ENCODE measurements around the gene PRAME. TPM values are rescaled to one million over a fixed set of nuclear protein-coding genes. Genes with fewer than 3 reads are reported as not detected.
"Not testable (repeated sequence)": the region's sequence is repeated elsewhere in the genome, so short reads cannot be mapped to it uniquely, and the experiment has no call there.

Gene PRAME
- total RNA-seq, result not detected

- ATAC-seq (ENCODE audit: insufficient number of reproducible peaks, low FRiP score, low read depth), result no peak
Measured at GRCh38 chr22:22558972-22559603, at the start of gene PRAME. Gene PRAME (minus strand): TSS chr22:22559265. CDS start chr22:22556832, 2,433 bp downstream.

GRCh38 chr22:22608022-22608421, 49.0 kb upstream of the PRAME start:
- H3K36me3 ChIP-seq; H3K27me3 ChIP-seq (replicated peaks; ENCODE audit: insufficient read depth); ATAC-seq (ENCODE audit: insufficient number of reproducible peaks, low FRiP score, low read depth); DNase-seq (ENCODE audit: low spot score); H3K27ac ChIP-seq; H3K4me3 ChIP-seq; H3K9me3 ChIP-seq; H3K4me1 ChIP-seq (ENCODE audit: control insufficient read depth in 1 of 2, low read depth in 2 of 2): not testable (repeated sequence)

More at GRCh38 chr22:22558972-22559603, at the start of gene PRAME:
- no peak for DNase-seq (ENCODE audit: low spot score)
- H3K4me3 ChIP-seq, result no peak within 1 kb of the TSS
- no peaks in the 10 kb centered on the region for H3K9me3 ChIP-seq
- H3K27ac ChIP-seq, result no peak within 1 kb of the TSS
- no peaks in the 10 kb centered on the region for H3K4me1 ChIP-seq (ENCODE audit: control insufficient read depth in 1 of 2, low read depth in 2 of 2)
- TF ChIP-seq CTCF (IDR thresholded peaks at IDR 0.05), result no peak
- H3K36me3 ChIP-seq, result no peaks in the 10 kb centered on the region
- no peaks in the 10 kb centered on the region for H3K27me3 ChIP-seq (replicated peaks; ENCODE audit: insufficient read depth)

- Histone ChIP-seq H3K27ac (no peak overlapping the region), H3K4me1 (ENCODE audit: control insufficient read depth in 1 of 2, low read depth in 2 of 2) (no peaks in the 10 kb centered on the region), H3K36me3 (no peaks in the 10 kb centered on the region), H3K4me3 (no peak overlapping the region), H3K27me3 (replicated peaks; ENCODE audit: insufficient read depth) (no peaks in the 10 kb centered on the region), H3K9me3 (no peaks in the 10 kb centered on the region)
- DNase-seq (ENCODE audit: low spot score), result no peak
- no peak for ATAC-seq (ENCODE audit: insufficient number of reproducible peaks, low FRiP score, low read depth)
- TF ChIP-seq CTCF (IDR thresholded peaks at IDR 0.05), result no peak
Measured at GRCh38 chr22:22605074-22605404, 46.0 kb upstream of the PRAME start.

- no peak for ATAC-seq (ENCODE audit: insufficient number of reproducible peaks, low FRiP score, low read depth)
- Histone ChIP-seq H3K4me3 (no peak overlapping the region), H3K9me3 (no peaks in the 10 kb centered on the region), H3K36me3 (no peaks in the 10 kb centered on the region), H3K27me3 (replicated peaks; ENCODE audit: insufficient read depth) (no peaks in the 10 kb centered on the region), H3K27ac (no peak overlapping the region), H3K4me1 (ENCODE audit: control insufficient read depth in 1 of 2, low read depth in 2 of 2) (no peaks in the 10 kb centered on the region)
- DNase-seq (ENCODE audit: low spot score), result no peak
- TF ChIP-seq CTCF (IDR thresholded peaks at IDR 0.05), result no peak
Measured at GRCh38 chr22:22604326-22605073, 45.4 kb upstream of the PRAME start.

- Histone ChIP-seq H3K27me3 (replicated peaks; ENCODE audit: insufficient read depth) (no peaks in the 10 kb centered on the region), H3K27ac (no peak overlapping the region), H3K9me3 (no peaks in the 10 kb centered on the region), H3K36me3 (no peaks in the 10 kb centered on the region), H3K4me1 (ENCODE audit: control insufficient read depth in 1 of 2, low read depth in 2 of 2) (no peaks in the 10 kb centered on the region), H3K4me3 (no peak overlapping the region)
- DNase-seq (ENCODE audit: low spot score) (no peak), ATAC-seq (ENCODE audit: insufficient number of reproducible peaks, low FRiP score, low read depth) (no peak)
- TF ChIP-seq CTCF (IDR thresholded peaks at IDR 0.05), result no peak
Measured at GRCh38 chr22:22603470-22603947, 44.4 kb upstream of the PRAME start.

Data from thoracic aorta (tissue), 2 donors.